NOMO-1 treated with DMSO at 0.1 percent for 48 hours (cell line): Measurements from ENCODE around the gene SHROOM3.
A peak's percentile ranks its signal among the peaks of the same experiment; 100 is the strongest.

ENCODE experiments used
- DNase-seq: peaks from one replicate; lab custom pipeline; 2025; ENCODE audit not compliant: unreplicated experiment; lab: John Stamatoyannopoulos, UW

SHROOM3 gene

DNA sequence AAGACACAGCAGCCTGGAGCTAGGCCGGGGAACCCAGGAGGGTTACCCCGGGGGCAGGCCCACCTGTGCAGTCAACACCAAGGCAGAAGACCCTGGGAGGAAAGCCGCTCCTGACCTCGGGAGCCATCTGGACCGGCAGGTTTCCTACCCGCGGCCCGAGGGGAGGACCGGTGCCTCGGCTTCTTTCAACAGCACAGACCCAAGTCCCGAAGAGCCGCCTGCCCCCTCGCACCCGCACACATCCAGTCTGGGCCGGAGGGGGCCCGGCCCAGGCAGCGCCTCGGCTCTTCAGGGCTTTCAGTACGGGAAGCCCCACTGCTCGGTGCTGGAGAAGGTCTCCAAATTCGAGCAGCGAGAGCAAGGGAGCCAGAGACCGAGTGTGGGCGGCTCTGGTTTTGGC is 305.2 kb downstream of the SHROOM3 start:
- DNase-seq = no peak

DNA sequence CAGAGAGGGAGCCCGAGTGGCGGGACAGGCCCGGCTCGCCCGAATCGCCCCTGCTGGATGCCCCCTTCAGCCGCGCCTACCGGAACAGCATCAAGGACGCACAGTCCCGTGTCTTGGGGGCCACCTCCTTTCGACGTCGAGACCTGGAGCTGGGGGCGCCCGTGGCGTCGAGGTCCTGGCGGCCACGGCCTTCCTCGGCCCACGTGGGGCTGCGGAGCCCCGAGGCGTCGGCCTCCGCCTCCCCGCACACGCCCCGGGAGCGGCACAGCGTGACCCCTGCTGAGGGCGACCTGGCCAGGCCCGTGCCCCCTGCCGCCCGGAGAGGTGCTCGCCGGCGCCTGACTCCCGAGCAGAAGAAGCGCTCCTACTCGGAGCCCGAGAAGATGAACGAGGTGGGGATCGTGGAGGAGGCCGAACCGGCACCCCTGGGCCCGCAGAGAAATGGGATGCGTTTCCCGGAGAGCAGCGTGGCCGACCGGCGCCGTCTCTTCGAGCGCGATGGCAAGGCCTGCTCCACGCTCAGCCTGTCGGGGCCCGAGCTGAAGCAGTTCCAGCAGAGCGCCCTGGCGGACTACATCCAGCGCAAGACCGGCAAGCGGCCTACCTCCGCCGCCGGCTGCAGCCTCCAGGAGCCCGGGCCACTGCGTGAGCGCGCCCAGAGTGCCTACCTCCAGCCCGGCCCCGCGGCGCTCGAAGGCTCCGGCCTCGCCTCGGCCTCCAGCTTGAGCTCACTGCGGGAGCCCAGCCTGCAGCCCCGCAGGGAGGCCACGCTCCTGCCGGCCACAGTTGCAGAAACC is 306.0 kb downstream of the SHROOM3 start:
- no peak for DNase-seq

DNA sequence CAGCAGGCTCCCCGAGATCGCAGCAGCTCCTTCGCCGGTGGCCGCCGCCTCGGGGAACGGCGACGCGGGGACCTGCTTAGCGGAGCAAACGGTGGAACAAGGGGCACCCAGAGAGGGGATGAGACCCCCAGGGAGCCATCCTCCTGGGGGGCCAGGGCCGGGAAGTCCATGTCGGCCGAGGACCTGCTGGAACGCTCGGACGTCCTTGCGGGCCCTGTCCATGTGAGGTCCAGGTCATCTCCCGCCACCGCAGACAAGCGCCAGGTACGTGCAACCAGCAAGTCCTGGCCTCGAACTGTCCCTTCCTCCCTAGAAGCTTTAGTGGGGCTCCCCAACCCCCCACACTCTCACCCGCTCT is 306.6 kb downstream of the SHROOM3 start:
- DNase-seq = no peak

DNA sequence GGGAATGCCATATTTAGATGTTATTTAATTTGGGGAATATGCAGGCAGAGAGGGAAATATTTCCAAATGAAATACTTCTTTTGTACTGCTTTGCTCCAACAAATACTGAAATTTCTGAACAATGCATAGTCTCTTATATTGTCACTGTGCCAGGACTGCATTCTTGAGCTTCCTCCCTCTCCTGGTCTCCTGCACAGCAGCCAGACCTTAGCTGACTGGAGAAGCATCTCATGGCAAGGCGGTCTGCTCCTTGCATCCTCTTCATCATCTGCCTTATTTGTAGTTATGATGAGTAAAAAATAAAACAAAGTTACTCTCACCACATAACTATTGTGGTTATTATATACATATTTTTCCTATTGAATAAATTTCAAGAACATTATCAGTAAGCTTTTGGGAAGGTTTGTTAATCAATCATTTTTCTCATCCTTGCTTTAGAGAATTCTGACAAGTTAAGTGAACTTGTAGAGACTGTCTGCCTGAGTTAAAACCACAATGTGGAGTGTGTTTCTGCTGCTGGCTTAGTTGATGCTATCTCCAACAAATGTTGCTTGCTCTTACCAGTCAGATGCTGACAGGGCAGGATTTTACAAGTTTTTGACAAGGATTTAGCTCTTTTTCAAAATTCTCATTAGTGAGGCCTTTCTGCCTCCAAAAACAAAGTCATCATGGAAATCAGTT is 309.4 kb downstream of the SHROOM3 start:
- DNase-seq = no peak

DNA sequence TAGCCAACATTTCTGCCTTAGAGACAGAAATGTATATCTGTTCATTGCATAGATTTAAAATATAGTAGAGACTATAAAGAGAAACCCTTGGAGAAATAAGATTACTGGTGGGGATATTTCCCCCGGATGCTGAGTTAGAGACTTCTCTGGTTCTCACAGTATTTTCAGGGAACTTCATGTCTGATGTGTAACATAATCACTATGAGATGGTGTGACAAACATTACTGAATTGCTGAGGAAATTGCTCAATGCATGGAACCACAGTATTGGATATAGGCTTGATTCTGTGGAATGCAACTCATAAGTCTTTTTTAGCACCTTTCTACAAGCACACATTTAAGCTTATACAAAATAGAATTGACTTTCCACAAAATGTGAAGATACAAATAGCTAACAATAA is 310.2 kb downstream of the SHROOM3 start:
- peak; percentile 11 for DNase-seq

DNA sequence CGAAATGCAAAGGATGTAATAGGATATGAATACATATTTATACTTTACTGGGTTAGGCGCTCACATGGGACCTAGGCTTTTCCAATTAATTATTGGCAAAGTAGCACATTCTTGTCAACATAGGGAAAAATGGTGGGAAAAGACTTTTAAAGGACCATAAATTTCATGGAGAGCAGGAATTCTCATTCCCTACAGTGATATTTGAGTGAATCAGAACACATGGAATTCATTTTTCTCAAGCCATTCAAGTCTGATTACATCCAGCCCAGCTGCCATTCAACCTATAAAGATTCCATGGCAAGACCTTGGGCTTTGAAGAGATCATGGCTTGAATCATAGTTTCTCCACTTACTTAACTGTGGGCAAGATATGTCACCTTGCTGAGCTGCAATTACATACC is 312.5 kb downstream of the SHROOM3 start:
- DNase-seq = no peak

DNA sequence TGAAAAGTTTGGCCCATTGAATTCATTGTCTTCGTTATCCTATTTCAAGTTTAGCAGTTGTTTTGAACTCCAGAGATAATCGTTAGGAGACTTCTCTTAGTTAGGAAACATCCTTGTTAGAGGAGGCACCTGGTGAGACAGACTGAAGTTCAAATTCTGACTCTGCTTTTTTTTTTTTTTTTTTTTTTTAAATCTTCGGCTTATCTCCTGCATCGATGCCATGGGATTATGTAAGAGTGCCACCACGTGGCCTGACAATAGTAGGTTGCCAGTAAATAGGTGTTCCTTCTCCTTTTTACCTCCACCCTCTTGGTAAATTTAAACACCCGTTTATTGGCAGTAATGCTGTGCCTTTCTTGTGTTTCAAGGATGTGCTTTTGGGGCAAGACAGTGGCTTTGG is 313.6 kb downstream of the SHROOM3 start:
- DNase-seq = peak; percentile 64

DNA sequence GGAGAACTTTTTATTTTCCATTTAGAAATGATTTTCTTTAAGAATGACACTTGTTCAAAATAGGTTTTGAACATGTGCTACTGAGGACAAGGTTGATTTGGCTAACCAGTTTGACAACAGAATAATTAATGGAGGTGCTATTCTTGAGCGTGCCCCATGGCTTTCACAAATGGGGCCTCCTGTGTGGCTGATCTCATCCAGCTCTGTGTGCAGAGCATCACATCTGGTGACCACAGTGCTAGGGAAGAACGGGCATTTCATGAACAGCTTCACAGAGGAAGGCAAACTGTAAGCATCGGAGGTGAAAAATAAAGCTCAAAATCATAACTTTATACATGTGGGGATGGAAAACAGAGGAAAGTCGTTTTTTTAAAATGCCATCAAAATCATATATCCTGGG is 314.3 kb downstream of the SHROOM3 start:
- no peak for DNase-seq

DNA sequence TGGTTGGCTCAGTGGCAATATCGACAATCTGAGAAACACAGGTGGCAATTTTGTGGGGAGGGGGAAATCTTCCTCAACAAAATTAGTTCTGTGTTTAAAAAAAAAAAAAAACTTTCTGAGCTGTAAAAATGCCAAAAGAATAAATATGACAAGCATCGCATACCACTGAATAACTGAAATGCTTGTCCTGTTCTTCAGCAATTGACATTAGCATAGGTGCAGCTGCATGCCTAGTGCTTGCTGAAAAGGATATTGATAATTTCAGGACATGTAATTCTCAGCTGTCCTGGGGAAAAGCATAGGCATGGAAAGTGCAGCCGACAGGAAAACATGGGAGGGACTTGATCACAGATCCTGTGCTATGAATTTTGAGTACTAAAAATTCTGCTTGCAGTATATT is 315.7 kb downstream of the SHROOM3 start:
- DNase-seq = no peak

DNA sequence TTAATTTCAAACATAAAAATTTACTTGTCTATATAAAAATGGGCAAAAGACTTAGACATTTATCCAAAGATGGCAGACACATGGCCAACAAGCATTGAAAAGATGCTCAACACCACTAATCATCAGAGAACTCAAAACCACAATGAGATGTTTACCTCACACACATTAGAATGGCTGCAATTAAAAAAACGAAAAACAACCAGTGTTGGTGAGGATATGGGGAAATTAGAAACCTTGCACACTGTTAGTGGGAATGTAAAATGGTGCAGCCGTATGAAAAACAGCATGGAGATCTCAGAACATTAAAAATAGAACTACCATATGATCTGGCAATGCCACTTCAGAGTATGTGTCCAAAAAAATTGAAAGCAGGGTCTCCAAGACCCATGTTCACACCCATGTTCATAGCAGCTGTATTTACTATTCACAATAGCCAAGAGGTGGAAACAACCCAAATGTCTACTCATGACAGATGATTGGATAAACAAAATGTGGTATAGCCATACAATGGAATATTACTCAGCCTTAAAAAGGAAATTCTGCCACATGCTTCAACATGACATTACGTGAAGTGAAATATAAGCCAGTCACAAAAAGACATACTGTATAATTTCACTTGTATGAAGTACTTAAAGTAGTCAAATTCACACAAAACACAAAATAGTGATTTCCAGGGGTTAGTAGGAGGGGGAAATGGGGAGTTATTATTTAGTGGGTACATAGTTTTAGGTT is 316.7 kb downstream of the SHROOM3 start:
- DNase-seq = no peak

DNA sequence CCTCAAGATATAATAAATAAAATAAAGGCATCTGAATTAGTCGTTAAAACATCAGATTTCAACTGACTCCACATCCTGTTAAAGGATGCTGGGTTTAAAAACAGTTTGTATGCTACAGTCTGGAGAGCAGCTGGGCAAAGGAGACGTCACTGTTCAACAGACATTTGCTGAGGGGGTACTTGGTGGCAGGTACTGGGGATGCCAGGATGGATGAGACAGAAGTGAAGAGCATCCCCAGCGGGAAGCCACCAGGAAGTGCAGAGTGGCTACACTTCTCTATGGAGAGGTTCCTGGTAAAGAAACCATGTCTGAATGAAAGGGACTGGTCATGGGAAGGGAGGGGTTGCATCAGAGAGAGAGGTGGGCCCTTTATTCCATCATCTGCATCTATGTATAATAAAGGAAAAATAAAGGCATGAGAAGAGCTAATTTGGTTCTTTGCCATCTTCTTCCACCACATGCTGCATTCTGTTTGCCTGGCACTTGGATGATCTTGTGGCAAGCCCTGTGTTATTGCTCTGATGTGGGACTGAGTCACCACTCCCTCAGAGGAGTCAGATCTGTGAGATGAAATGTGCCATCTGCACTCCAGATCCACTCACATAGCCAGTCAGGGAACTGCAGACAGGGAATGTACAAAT is 318.0 kb downstream of the SHROOM3 start:
- no peak for DNase-seq

DNA sequence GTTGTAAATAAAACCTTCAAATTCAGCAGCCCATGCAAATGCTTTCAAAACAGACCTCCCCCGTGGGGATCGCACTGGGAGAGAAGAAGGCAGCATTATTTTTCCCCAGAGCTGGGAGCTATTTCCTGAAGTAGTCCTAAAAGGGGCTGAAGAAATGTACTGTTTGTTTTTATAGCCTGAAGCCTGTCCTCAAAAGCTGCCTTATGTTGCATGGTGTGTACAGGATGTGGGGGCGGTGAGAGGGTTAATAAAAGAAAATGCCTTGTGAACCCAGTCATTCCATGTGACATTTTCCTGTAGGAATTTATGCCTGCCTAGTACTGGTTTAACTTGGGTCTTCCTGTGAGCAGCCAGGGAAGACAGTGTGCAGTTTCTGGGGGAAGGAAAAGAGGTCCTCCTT is 318.8 kb downstream of the SHROOM3 start:
- DNase-seq = no peak

DNA sequence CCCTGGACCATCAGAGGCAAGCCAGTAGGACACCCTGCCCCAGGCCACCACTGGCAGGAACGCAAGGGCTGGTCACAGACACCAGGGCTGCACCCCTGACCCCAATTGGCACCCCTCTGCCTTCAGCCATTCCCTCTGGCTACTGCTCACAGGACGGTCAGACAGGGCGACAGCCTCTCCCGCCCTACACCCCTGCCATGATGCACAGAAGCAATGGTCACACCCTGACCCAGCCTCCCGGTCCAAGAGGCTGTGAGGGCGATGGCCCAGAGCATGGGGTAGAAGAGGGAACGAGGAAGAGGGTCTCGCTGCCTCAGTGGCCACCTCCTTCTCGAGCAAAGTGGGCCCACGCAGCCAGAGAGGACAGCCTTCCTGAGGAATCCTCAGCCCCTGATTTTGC is 319.4 kb downstream of the SHROOM3 start:
- no peak for DNase-seq

DNA sequence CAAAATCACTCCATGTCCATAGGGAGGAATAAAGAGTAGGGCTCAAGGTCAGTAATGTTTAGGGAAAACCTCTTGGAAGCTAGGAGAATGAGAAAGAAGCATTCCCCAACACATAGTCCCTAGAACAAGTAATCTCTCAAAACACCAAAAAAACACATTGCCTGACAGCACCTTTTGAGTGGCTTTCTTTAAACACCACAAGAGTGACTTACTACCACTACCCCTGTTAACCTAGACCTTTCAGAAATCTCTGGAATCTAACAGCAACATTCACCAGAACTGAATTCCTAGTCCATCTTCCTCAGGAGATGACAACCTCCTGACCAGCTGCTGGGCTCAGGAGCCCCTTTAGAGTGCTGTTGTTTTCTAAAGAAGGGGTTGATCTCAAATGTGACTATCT is 320.7 kb downstream of the SHROOM3 start:
- no peak for DNase-seq

DNA sequence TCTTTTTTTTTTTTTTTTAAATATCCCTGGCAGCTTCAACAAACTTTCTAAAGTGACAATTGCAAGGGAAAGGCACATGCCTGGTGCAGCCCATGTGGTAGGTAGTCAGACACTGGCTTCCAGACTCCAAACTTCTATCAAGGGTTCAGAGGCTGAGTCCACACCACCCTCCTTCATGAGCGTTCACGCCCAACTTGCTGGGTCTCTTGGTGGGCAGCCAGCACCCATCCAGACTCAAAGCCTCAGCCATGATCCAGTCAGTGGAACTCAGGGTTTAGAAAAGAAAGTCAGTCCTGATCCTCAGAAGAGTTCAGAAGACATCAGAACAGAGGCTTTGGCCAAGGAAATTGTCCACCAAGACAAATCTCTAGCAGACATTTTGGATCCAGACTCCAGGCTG is 321.4 kb downstream of the SHROOM3 start:
- no peak for DNase-seq

DNA sequence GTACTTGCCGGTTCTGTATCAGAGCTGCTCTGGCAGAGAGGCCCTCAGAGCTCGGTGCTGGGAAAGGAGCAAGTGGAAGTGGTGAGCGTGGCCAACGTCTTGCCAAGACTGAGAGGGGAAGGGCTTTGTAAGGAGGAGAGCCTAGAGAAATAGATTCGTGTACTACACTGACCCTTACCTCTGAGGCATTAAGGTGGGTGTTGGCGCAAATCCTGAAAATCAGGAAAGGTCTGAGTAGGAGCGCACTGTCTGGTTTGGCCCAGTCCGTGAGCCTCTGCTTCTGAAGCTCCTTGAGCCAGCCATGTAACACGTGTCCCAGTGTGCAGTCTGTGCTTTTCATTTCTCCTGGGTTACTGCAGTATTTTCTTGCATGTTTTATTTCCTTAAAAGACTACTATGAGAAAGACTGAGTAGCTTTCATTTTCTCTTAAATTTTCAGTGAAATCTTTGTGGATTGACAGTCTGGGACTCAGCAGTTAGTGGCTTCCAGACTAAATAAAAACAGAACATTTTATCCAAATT is 322.4 kb downstream of the SHROOM3 start:
- no peak for DNase-seq

DNA sequence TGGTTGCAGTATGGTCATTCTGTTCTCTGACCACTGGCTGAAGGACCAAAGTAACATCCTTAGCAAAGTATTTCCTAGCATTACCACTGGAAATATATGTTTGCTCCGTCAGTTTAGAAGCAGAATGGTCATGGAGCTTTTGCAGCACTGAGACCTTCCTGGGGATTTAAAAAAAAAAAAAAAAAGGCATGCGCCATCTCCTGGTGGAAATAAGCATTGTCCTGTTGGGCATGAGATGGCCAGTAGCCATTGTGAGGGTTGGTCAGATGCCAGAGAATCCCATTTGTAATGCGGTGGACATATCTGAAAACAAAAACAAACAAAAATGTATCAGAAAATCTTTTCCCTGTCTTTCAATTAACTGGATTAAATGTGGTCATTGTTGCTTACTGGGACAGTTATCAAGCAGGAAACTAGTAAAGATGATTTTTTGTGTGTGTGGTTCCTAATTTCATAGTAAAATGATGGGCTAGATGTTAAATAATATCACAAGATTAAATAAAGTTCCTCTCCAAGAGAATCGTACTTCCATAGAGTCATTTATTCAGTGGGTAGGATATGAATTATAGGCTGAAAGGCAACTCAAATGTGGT is 323.4 kb downstream of the SHROOM3 start:
- peak; percentile 7 for DNase-seq

DNA sequence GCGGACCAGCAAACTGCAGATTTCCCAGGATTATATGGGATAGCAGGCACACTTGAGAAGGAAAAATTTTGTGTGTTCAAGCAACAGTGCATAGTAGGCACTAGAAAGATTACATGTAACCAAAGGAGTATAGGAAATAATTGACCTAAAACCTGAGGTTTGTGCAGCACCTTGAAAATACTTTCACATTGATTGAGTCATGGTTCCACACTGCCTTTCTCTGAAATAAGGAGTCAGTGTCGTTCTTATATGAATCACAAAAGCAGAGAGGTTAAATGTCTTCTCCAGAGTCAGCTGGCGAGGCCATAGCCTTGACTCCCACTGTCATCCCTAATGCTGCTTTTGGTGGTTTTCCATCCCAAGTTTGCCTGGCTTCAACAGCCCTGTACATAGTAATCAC is 324.0 kb downstream of the SHROOM3 start:
- no peak for DNase-seq

DNA sequence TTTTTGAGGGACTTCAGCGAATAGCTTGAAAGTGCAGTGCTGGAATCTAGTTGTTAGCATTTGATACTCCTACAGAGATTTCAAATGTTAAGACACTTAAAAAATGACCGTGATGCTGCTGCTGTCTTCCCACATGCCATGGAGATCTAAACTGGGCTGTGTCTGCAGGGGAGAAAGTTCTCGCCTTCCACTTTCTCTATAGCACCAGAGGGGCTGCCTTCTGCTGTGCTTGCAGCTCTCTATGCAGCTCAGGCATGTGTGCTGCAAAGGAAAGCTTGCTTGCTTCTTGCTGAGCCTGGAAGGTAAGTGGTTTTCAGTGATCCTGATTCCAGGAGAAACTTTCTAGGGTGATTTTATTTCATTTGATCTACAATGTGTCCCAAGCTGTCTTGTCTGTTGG is 325.2 kb downstream of the SHROOM3 start:
- no peak for DNase-seq

DNA sequence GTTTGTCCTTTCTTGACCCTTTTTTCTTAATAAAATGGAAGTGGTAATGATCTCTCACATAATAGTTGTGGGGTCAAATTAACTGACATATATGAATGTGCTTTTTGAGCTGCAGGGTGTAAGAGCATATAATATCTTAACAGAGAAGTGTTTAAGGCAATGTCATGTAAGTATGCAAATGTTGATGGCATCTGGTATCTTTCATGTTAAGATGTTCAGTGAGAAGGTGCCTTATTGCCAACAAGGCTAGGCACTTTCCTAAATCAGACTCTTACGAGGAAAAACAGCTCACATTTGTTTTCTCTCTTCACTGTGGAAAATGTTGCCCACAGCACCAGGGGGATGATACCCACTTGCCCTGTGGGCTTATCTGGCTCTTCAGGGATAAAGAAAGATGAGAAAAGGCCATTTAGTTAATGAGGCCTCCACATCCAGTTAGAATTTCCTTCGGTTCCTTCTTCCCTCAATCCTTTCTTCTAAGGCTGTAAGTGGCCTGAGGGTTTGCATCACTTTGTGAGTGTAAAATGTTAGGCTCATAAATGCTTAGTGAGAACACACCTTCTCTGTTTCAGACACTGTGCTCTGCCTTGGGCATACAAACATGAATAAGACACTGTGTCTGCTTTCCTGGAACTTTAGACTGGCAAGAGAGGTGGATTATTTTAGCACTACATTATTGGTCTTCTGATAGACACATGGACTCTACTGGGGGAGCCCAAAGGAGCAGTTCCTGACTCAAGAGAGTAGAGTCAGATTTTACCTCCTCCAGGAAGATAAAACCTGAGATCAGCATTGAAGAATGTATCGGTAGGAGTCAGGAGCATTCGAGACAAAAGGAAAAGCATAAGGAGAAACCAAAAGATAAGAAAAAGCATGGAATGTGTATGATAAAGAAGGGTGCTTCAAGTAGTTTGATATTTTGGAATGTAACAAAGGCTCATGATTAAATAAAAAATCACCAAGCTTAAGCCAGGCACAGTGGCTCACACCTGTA is 327.4 kb downstream of the SHROOM3 start:
- DNase-seq = no peak
